Measurements from ENCODE around the gene DOCK2.

Gene DOCK2

DNA sequence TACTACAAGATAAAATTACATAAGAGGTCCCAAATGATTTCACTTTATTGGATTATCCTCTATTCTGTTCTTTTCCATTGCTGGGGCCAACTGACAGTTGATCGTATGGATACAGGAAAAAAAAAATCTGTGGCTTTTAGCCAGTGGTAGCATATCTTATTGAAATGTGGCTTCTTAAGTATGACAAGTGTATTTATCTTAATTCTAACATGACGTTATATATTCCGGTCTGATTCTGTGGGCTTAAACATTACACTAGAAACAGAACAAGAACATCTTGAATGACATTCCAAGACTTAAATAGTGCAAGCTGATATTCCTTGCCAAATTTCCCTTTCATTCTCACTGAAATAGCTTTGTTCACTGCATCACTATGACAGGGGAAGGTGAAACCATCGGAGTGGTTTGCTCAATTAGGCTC is 225.3 kb downstream of the DOCK2 start:
- H3K9me3 ChIP-seq (ENCODE audit: insufficient read depth, low read length, severe bottlenecking) = no peaks in the 10 kb centered on the region
- no peak overlapping the region for H3K9ac ChIP-seq (ENCODE audit: low read depth, low read length)
- no peak overlapping the region for H2AFZ ChIP-seq (ENCODE audit: low read depth, low read length)
- ATAC-seq (ENCODE audit: insufficient read depth, low read depth) (no peak), DNase-seq (no peak)
- H3K4me3 ChIP-seq (ENCODE audit: low read depth in 1 of 2, low read length in 2 of 2) = no peak overlapping the region
- H3K36me3 ChIP-seq (ENCODE audit: insufficient read depth, low read length) = peaks cover 39% of the 10 kb centered on the region; the same call in 1 of the 2 replicates
- no peak overlapping the region for H3K4me2 ChIP-seq (ENCODE audit: insufficient read depth, low read length)
- H4K20me1 ChIP-seq (ENCODE audit: insufficient read depth, low read length) = peaks cover 6% of the 10 kb centered on the region; the same call in 1 of the 2 replicates
- TF ChIP-seq CTCF (IDR thresholded peaks at IDR 0.05; ENCODE audit: borderline replicate concordance, extremely low read depth, low read length, poor library complexity, severe bottlenecking) (no peak), EZH2 (IDR thresholded peaks at IDR 0.05; ENCODE audit: borderline replicate concordance, low read depth, low read length, severe bottlenecking) (no peak)
- H3K79me2 ChIP-seq (ENCODE audit: insufficient read depth, low read length) = peaks cover 2% of the 10 kb centered on the region; the same call in 1 of the 2 replicates
- no peaks in the 10 kb centered on the region for H3K27me3 ChIP-seq (ENCODE audit: insufficient read depth, low read length, poor library complexity)
- H3K27ac ChIP-seq (ENCODE audit: low read length) = no peak overlapping the region
- no peaks in the 10 kb centered on the region for H3K4me1 ChIP-seq (ENCODE audit: insufficient read depth, low read length)

DNA sequence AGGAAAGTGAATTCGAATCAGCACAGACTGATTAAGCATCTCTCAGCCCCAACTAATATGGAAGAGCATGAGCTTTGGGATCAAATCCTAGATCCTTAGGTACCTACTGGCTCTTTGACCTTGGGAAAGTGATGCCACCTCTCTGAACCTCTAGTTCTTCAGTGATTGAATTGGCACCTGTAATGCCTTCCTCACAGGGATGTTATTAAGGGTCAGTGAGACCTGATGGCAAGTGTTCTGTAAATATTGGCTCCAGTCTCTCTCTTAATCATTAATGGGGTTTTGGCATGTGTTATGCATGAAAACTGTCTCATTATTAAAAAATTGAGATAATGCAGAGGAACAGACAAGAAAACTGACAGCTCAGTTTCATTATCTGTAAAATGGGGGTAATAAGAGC is 227.4 kb downstream of the DOCK2 start:
- Histone ChIP-seq H3K79me2 (ENCODE audit: insufficient read depth, low read length) (peaks cover 2% of the 10 kb centered on the region; the same call in 1 of the 2 replicates), H3K27me3 (ENCODE audit: insufficient read depth, low read length, poor library complexity) (no peaks in the 10 kb centered on the region), H3K4me3 (ENCODE audit: low read depth in 1 of 2, low read length in 2 of 2) (no peak overlapping the region), H3K4me2 (ENCODE audit: insufficient read depth, low read length) (no peak overlapping the region), H3K9ac (ENCODE audit: low read depth, low read length) (no peak overlapping the region), H3K36me3 (ENCODE audit: insufficient read depth, low read length) (peaks cover 55% of the 10 kb centered on the region; the same call in 1 of the 2 replicates), H4K20me1 (ENCODE audit: insufficient read depth, low read length) (peaks cover 8% of the 10 kb centered on the region; the same call in 1 of the 2 replicates), H2AFZ (ENCODE audit: low read depth, low read length) (no peak overlapping the region), H3K27ac (ENCODE audit: low read length) (no peak overlapping the region), H3K9me3 (ENCODE audit: insufficient read depth, low read length, severe bottlenecking) (no peaks in the 10 kb centered on the region), H3K4me1 (ENCODE audit: insufficient read depth, low read length) (no peaks in the 10 kb centered on the region)
- ATAC-seq (ENCODE audit: insufficient read depth, low read depth) (no peak), DNase-seq (no peak)
- TF ChIP-seq CTCF (IDR thresholded peaks at IDR 0.05; ENCODE audit: borderline replicate concordance, extremely low read depth, low read length, poor library complexity, severe bottlenecking) = no peak
- TF ChIP-seq EZH2 (IDR thresholded peaks at IDR 0.05; ENCODE audit: borderline replicate concordance, low read depth, low read length, severe bottlenecking) = no peak

GRCh38 chr5:169867347-169867746 is 230.3 kb downstream of the DOCK2 start:
- peaks cover 8% of the 10 kb centered on the region for H4K20me1 ChIP-seq (ENCODE audit: insufficient read depth, low read length)
- peaks cover 62% of the 10 kb centered on the region; the same call in 1 of the 2 replicates for H3K36me3 ChIP-seq (ENCODE audit: insufficient read depth, low read length)
- H3K4me1 ChIP-seq (ENCODE audit: insufficient read depth, low read length) = no peaks in the 10 kb centered on the region
- H3K27ac ChIP-seq (ENCODE audit: low read length) = no peak overlapping the region
- no peaks in the 10 kb centered on the region for H3K27me3 ChIP-seq (ENCODE audit: insufficient read depth, low read length, poor library complexity)
- H3K4me3 ChIP-seq (ENCODE audit: low read depth in 1 of 2, low read length in 2 of 2) = no peak overlapping the region
- no peaks in the 10 kb centered on the region for H3K9me3 ChIP-seq (ENCODE audit: insufficient read depth, low read length, severe bottlenecking)
- DNase-seq (no peak), ATAC-seq (ENCODE audit: insufficient read depth, low read depth) (no peak)
- H2AFZ ChIP-seq (ENCODE audit: low read depth, low read length) = no peak overlapping the region
- no peak overlapping the region for H3K4me2 ChIP-seq (ENCODE audit: insufficient read depth, low read length)
- TF ChIP-seq EZH2 (IDR thresholded peaks at IDR 0.05; ENCODE audit: borderline replicate concordance, low read depth, low read length, severe bottlenecking) (no peak), CTCF (IDR thresholded peaks at IDR 0.05; ENCODE audit: borderline replicate concordance, extremely low read depth, low read length, poor library complexity, severe bottlenecking) (no peak)
- no peaks in the 10 kb centered on the region; the same call in 1 of the 2 replicates for H3K79me2 ChIP-seq (ENCODE audit: insufficient read depth, low read length)
- no peak overlapping the region for H3K9ac ChIP-seq (ENCODE audit: low read depth, low read length)
